Fibroblast of the conjunctiva (primary cell): ENCODE data around the gene TMEM150C.
"Not testable (repeated sequence)": the region's sequence is repeated elsewhere in the genome, so short reads cannot be mapped to it uniquely, and the experiment has no call there.

Experiments
- DNase-seq: peaks from one replicate; pipeline ENCODE4 v3.0.0-alpha.2; 2010; ENCODE audit warnings: low read depth

TMEM150C gene

GRCh38 chr4:82473621-82474164, 88.1 kb downstream of the TMEM150C start:
- DNase-seq: no peak

- not testable (repeated sequence) for DNase-seq
Observed at GRCh38 chr4:82473080-82473479, 88.7 kb downstream of the TMEM150C start.

DNA sequence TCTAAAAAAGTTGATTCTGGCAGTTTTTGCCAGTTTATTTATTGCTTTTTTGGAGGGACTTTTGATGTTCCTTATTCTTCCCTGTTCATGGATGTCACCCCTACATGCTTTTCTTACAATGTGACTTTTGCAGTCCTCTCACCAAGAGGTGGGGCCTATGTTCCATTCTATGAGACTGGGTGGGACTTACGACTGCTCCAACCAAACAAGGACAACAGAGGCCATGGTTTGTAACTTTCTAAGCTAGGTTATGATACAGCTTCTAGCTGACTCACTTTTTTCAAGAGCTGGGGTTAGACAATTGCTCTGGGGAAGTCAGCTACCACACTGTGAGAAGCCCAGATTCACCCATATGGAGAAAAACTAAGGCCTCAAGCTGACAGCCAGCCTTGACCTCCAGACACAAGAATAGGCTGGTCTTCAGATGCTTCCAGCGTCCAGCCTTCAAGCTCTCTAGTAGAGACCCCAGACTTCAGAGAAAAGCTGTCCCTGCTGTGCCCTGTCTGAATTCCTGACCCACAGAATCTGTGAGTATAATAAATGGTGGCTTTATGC, 91.9 kb downstream of the TMEM150C start:
- DNase-seq: no peak

DNA sequence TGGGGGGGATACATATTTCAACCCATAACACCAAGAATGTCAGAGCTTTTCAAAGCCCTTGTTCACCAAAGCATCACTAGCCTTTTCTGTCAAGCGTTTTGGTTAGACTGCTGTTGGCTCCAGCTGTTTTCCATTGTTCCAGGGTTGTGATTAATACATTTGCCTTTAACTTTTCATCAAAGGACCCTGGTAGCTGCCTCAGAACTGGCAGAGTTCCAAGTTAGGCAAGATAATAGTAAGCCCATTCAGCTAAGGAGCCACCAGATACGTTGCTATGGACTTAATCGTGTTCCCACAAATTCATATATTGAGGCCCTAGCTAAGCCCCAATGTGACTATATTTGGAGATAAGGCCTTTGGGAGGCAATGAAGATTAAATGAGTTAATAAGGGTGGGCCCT, 94.3 kb downstream of the TMEM150C start:
- no peak for DNase-seq

GRCh38 chr4:82463221-82463620, 98.6 kb downstream of the TMEM150C start:
- DNase-seq: no peak

GRCh38 chr4:82462415-82462831, 99.4 kb downstream of the TMEM150C start:
- DNase-seq: peak; percentile 84

GRCh38 chr4:82461710-82462109, 100.1 kb downstream of the TMEM150C start:
- no peak for DNase-seq

- no peak for DNase-seq
Observed at GRCh38 chr4:82458729-82459128, 103.1 kb downstream of the TMEM150C start.

GRCh38 chr4:82457266-82457665, 104.5 kb downstream of the TMEM150C start:
- no peak for DNase-seq

DNA sequence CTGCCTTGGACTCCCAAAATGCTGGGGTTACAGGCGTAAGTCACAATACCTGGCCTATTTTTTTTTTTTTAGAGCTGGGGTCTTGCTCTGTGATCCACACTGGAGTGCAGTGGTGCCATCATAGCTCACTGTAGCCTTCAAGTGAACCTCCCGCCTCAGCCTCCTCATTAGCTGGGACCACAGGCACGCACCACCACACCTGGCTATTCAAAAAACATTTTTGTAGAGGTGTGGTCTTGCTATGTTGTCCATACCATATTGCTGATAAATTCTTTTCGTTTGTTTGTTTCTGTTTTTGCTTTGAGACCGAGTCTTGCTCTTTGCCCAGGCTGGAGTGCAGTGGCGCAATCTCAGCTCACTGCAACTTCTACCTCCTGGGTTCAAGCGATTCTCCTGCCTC, 109.8 kb downstream of the TMEM150C start:
- DNase-seq: no peak

- no peak for DNase-seq
Observed at GRCh38 chr4:82450966-82451755, 110.6 kb downstream of the TMEM150C start.

DNA sequence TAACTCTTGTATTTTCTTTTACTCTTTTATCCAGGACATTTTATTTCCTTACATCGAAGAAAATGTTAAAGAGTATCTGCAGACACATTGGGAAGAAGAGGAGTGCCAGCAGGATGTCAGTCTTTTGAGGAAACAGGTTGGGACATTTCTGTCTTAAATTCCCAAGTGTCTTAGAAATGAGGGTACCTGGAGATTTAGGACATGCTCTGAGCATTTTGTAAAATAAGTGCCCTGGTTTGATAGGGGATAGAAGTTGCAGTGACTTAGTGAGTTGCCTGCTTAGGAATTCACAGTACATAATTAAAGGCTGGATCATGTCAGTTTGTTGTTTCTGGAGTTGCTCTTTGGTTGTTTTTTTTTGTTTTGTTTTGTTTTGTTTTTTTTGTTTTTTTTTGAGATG, 113.9 kb downstream of the TMEM150C start:
- DNase-seq: no peak

- DNase-seq: no peak
Observed at GRCh38 chr4:82439088-82439487, 122.7 kb downstream of the TMEM150C start.

GRCh38 chr4:82437285-82438005, 124.3 kb downstream of the TMEM150C start:
- no peak for DNase-seq

DNA sequence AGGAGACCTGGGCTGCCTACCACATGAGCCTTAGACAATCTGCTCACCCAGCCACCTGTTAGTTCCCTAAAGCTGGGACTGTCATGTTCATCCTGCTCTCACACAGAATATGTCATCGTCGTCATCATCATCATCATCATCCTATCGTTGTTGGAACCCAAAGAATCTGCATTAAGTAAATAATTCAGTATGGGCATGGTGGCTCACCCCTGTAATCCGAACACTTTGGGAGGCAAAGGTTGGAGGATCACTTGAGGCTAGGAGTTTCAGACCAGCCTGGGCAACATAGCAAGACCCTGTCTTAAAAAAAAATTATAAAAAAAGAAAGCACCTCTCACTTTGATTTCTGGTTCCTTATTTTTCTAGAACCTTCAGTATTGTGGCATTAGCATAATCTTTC, 125.0 kb downstream of the TMEM150C start:
- DNase-seq: no peak

DNA sequence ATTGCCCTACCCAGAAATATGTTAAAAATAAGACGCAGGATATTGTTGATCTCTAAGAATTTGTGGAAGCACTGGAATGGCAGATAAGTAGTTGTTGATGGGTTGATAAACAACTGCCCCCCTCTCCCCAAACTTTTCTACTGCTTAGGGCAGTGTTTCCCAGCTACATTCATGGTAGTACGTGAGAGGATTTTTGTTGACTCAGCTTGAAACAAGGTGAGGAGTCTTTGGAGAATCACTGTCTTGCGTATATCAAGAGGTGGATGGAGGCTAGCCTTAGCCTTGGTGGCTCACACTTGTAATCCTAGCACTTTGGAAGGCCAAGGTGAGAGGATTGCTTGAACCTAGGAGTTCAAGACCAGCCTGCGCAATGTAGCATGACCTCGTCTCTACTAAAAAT, 125.7 kb downstream of the TMEM150C start:
- no peak for DNase-seq

GRCh38 chr4:82434949-82435348, 126.8 kb downstream of the TMEM150C start:
- DNase-seq: no peak

GRCh38 chr4:82433791-82434190, 128.0 kb downstream of the TMEM150C start:
- no peak for DNase-seq
